VCaP (cell line): ENCODE measurements around the gene LLGL2.

ENCODE experiments used
- H3K27ac ChIP-seq: fragments of 450-650 bp; 2 replicates; pipeline ENCODE4 v1.5.1; 2017
- TF ChIP-seq, protein P1 (sequence below): fragments of 450-650 bp; conservative IDR thresholded peaks from 2 replicates; pipeline ENCODE4 v1.5.1; 2017; ENCODE audit warnings: mild to moderate bottlenecking, moderate library complexity

Gene LLGL2

GRCh38 chr17:75500419-75501216 lies 24.9 kb upstream of the LLGL2 start:
- no peak overlapping the region for H3K27ac ChIP-seq
- TF ChIP-seq, protein P1, sequence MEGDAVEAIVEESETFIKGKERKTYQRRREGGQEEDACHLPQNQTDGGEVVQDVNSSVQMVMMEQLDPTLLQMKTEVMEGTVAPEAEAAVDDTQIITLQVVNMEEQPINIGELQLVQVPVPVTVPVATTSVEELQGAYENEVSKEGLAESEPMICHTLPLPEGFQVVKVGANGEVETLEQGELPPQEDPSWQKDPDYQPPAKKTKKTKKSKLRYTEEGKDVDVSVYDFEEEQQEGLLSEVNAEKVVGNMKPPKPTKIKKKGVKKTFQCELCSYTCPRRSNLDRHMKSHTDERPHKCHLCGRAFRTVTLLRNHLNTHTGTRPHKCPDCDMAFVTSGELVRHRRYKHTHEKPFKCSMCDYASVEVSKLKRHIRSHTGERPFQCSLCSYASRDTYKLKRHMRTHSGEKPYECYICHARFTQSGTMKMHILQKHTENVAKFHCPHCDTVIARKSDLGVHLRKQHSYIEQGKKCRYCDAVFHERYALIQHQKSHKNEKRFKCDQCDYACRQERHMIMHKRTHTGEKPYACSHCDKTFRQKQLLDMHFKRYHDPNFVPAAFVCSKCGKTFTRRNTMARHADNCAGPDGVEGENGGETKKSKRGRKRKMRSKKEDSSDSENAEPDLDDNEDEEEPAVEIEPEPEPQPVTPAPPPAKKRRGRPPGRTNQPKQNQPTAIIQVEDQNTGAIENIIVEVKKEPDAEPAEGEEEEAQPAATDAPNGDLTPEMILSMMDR: no peak

- H3K27ac ChIP-seq: no peak overlapping the region
- TF ChIP-seq, protein P1: no peak
Measured at GRCh38 chr17:75501378-75502071, 24.0 kb upstream of the LLGL2 start.

DNA sequence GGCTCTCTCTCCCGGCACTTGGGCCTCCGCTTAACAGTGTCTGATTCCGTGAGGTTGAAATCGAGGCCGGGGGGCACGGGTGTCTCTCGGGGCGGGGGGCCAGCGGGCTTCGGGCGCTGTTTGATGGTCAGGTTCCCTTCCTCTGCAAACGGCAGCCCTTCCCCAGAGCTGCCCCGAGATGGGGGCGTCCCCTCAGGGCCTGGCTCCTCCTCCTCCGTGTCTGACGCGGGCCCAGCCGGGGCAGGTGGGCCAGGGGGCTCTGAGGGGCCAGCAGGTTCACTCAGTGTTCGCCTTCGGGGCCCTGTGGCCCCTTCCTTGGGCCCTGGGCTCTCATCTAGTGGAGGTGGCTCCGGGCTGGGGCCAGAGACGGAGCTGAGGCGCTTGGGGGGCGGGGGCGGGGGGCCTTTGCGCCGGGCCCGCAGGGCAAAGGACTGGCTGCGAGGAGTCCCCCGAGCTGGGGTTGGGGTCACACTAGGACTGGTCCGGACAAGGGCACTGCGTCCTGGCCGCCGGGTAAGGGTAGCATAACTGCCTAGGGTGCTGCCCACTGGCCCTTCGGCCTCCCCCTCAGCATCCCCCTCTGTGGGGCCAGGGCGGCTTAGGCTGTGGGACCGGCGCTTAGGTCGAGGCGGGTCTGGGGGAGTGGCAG lies 23.3 kb upstream of the LLGL2 start:
- TF ChIP-seq, protein P1: no peak
- H3K27ac ChIP-seq: no peak overlapping the region

- TF ChIP-seq, protein P1: no peak
- no peak overlapping the region for H3K27ac ChIP-seq
Measured at GRCh38 chr17:75502721-75503329, 22.7 kb upstream of the LLGL2 start.

DNA sequence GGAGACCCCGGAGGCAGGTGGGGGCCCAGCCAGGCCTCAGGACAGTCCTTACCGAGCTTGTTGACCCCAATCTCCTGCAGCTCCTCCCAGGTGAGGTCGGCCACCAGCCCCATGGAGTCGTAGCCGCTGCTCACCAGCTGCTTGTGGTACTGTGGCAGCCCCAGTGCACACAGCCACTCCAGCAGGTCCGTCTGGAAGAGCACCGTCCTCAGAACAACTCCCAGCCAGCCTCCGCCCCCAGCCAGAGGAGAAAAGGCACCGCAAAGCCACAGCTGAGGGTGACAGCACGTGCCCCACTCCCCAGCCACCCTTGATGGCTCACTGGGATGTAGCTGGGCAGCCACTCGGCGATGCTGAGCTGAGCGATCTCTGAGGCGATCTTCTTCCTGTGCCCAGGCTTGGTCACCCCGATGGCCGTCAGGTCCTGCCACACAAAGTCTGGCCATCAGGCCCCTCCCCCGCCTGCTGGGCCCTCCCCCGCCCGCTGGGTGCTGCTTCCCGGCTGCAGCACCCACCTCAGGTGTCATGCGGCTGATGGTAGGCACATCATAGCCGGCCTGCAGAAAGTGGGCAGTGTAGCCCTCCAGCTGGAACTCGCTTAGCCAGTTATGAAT lies 22.1 kb upstream of the LLGL2 start:
- H3K27ac ChIP-seq: no peak overlapping the region
- TF ChIP-seq, protein P1: no peak

GRCh38 chr17:75503976-75504346 lies 21.5 kb upstream of the LLGL2 start:
- TF ChIP-seq, protein P1: no peak
- H3K27ac ChIP-seq: no peak overlapping the region
